ENCODE measurements around the gene SLC43A3.
"Not testable (repeated sequence)": the region's sequence is repeated elsewhere in the genome, so short reads cannot be mapped to it uniquely, and the experiment has no call there.

The SLC43A3 gene

DNA sequence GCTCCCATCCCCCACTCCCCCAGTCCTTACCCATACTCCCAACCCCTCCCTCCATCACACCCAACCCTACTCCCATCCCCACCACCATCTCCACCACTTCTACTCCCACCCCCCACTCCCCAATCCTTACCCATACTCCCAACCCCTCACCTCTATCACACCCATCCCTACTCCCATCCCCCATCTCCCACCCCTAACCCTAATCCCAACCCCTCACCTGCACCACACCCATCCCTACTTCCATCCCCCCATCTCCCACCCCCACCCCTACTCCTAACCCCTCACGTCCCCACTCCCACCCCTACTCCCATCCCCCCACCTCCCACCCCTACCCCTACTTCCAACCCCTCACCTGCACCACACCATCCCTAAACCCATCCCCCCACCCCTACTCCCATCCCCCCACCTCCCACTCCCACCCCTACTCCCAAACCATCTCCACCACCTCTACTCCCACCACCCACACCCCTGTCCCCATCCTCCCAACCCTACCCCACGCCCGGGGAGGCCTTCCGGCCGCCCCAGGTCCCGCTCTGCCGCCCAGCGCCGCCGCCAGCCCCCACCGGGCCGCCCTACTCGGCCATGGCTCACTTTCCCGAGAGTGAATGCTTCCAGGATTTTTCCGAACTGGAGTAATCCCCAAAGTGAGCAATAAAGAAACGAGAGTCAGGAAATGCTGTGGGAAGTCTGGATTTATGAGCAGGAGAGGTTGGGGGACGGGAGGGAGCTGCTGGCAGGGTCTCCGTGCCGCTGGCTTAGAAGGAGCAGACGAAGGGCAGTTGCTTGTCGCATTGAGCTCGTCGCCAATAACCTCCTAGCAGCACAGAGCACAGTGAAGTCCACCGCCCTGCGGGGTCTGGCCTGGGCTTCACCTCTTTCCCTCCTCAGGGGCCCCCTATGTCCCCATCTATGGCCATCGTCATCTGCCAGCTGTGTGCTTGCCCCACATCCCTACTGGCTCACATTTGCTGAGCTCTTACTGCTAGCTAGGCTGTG, 50.5 kb downstream of the SLC43A3 start:
- DNase-seq: no peak

DNA sequence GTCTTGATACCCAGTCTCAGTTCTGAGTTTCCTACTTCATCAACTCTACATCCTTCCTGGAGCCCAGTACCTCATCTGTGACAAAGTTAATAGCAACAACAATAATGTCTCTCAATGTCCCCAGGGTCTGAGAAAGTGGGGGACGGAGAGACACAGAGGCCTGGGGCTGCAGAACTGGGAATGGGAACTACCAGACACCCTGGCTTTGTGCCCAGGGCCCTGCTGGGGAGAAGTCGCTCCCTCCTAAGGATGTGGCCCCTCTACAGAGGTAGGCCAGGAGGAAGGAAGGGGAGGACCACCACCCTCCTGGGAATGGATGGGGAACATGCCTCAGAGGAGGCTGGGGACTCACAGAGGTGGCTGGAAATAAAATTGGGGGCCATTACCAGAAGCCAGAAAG, 51.4 kb downstream of the SLC43A3 start:
- no peak for DNase-seq

DNA sequence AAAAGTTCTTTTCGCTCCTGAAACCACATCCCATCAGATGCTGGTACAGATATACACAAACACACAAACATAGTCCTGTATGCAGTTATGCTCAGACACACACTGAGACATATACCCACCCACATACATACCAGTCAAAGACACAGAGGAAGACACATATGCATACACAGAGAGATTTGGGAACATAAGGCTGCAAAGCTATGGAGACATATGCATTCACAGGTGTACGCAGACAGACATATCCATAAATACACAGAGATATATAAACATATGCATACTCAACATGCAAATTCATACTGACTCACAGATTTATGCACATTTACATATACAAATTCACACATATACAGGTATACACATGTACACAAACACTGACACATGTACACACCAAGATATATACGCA, 52.0 kb downstream of the SLC43A3 start:
- no peak for DNase-seq

DNA sequence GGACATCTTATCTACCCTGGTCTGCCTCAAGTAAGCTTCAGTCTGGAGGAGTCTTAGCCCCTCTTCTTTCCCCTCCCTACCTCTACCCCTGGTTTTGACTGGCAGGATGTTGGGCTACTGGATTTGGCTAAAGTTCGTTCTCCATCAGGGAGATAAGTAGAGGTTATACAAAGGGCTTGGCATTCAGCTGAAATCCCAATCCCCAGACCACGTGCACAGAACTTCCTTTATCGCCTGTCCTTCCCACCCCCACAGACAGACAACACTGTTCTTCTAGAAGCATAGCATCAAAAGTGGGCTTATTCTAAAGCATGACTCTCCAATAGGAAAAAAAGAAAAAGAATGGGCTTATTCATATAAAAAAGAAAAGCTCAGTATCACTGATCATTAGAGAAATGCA, 53.8 kb downstream of the SLC43A3 start:
- no peak for DNase-seq

DNA sequence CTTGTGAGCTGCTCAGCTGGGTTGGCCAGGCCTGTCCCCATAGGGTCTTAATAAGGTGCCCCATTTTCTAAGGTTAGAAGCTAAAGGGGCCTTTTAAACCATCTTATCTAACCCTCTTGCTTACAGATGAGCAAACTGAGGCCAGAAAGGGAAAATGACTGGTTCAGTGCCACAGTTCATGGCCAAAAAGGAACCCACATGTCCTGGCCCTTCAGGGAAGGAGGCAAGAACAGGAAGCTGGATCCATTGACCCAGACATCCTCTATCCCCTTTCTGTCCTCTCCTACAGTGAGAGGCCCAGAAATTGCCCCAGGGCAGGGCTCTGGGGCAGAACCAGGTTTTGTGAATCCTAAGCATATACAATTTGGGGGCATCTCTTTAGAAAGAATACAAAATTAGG, 56.0 kb downstream of the SLC43A3 start:
- DNase-seq: no peak

DNA sequence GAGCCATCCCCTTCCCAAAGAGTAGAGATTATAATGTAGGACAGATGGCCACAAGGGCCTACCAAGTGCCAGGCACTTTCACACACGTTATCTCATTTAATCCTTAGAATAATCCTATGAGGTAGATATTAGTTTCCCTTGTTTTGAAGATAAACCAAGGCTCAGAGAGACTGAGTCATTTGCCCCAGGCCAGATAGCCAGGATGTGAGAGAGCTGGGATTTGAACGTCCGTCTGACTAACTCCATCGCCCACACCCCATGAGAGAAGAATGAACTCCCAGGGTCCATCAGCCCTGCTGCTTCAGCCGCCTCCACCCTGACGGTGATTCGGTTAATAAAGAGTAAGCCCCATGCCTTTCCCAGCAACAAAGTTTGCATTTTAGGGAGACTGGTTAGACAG, 56.7 kb downstream of the SLC43A3 start:
- DNase-seq: no peak

DNA sequence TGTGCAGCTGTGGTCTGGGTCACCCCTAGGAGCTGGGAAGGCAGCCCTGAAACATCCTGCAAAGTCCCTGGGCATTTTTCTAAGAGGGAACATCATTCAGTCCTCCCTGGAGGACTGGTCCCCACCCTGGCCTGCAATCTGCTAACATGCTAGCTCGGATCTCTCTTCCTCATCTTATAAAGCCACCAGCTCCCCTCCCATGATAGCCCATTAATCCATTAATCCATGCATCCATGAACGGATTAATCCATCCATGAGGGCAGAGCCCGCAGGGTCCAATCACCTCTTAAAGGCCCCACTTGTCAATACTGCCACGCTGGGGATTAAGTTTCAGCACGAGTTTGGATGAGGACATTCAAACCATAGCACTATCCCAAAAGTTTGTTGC, 58.1 kb downstream of the SLC43A3 start:
- no peak for DNase-seq

DNA sequence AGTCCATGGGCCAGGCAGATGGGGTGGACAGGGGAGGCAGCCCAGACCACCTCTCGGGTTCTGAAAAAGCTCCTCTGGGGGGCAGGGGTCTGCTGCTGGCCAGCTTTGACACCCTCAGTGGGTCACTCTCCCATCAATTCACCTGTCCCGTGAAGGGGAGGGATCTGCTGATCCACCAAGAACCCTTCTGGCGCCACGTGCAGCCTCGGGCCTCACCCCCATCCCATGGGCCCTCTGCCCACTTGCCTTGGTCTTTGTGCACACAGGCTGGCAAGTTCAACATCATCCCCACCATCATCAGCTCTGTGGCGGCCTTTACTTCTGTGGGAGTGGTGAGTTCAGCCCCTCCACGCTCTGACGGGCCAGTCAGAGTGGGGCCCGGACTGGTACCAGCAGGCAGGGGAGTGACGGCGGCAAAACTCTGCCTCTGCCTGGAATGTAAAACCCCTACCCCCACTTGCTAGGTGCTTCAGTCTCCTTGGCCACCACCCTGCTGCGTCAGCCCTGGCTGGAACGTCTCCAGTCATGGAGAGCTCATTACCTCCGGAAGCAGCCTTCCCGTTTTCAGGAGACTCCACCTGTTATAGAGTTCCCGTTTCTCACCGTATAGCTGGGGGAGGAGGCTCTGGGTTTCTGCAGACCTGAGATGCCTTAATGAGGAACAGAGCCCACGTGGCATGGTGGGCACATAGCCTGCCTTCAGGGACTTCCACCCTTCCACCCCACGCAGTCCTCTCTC, 58.6 kb downstream of the SLC43A3 start:
- no peak for DNase-seq

DNA sequence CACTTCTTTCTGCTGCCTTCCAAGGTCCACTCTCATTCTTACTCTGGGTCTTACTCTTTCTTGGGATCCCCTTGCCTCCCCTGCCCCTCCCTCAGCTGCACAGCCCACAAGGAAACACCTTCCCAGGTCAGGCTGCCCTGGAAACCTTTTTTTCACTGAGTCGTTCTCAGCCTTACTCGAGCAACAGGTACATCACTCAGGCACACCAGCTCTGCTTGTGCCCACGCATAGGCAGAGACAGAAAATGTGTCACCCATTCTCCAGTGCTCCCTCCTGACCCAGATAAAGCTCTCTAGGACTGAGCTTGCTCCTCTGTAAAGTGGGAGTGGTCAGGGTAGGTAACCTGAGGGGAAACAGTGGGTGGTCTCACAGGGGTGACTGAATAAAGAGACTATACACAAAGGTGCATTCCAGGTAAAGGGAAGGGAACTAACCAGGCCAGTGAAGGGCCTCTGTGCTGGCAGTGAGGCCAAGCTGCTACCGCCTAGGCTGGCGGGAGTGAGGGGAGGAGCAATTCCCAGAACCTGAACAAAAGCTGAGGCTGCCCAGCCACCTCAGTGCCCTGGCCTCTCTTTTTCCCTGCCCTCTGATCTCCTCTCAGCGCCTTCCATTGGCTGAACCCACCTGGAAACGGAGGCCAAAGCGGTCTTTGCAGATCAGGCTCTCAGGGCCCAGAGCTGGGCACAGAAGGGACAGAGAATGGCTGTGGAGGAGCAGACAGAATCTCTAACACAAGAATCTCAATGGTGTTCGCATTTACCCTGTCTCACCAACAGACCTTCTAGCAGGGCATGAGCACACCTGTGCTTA, 61.9 kb downstream of the SLC43A3 start:
- DNase-seq: no peak

DNA sequence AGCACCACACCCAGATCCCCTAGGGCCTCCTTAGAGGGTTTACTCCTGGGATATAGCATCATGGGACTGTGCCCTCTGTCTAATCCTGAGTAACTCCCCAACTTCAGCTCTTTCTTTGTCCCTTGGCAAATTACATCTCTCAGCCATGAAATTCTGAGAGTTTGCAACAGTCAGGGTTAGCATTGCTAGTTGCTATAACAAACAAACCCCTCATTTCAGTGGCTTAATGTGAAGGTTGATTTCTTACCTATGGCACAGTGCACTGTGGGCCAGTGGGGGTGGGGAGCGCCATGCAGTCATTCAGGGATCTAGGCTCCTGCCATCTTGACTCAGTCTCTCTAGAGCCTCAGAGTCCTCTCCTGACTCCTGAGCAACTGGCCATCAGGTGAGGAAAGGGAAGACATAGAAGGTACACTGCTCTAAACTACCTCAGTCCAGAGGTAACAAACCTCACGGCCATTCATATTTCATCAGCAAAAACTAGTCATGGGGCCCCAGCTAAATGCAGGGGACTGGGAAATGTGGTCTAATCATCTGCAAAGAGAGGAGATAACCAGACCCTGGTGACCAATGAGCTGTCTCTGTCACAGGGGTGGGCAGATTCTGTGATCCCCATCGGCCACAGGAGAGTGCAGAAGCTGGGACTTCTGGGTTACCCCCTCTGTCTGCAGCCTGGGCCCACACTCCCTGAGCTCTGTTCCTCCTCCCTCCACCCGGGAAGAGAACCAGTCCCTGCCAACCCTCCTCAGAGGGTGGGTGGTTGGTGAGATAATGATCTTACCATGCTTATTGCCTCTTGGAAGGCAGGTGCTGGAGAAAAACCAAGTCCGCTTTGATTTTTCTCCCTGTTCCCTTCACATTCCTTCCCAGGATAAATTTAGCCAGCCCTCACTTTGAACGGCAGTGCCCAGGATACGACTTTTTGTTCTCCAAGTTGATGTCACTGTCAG, 63.5 kb downstream of the SLC43A3 start:
- DNase-seq: no peak

DNA sequence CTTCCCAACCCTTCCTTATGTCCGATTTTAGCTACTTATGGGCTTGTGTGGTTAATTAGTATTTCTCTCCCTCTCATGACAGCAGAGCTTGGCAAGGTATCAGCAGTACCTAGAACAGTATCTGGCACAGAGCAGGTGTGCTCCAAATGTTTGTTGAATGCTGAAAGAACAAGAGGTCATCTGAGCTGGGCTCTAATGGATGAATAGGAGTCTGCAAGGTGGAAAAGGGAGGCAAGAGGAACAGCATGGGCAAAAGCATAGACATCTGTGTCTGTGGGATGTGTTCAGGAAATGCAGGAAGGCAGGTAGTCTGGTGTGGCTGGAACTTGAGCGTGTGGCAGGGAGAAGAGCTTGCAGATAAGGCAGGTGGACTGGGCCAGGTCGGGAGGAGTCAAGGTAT, 65.0 kb downstream of the SLC43A3 start:
- DNase-seq: no peak

DNA sequence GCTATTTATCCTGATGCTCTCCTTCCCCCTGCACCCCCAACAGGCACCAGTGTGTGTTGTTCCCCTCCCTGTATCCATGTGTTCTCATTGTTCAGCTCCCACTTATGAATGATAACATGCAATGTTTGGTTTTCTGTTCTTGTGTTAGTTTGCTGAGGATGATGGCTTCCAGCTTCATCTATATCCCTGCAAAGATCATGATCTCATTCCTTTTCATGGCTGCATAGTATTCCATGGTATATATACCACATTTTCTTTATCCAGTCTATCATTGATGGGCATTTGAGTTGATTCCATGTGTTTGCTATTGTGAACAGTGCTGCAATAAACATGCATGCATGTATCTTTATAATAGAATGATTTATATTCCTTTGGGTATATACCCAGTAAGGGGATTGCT, 65.5 kb downstream of the SLC43A3 start:
- not testable (repeated sequence) for DNase-seq

DNA sequence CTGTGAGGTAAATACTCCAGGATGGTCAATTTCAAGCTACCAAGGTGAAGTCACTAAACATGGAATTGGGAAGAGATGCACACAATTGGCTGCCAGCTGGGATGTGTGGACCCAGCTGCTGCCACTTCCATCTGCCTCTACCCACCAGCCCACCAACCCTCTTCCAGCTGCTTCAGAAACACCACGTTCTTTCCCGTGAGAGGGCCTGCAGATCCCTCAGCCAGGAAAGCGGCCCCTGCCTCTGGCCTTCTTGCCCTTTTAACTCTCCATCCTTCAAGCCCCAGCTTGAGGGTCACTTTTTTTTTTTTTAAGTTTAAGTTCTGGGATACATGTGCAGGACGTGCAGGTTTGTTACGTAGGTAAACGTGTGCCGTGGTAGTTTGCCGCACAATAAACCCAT, 65.9 kb downstream of the SLC43A3 start:
- DNase-seq: no peak

DNA sequence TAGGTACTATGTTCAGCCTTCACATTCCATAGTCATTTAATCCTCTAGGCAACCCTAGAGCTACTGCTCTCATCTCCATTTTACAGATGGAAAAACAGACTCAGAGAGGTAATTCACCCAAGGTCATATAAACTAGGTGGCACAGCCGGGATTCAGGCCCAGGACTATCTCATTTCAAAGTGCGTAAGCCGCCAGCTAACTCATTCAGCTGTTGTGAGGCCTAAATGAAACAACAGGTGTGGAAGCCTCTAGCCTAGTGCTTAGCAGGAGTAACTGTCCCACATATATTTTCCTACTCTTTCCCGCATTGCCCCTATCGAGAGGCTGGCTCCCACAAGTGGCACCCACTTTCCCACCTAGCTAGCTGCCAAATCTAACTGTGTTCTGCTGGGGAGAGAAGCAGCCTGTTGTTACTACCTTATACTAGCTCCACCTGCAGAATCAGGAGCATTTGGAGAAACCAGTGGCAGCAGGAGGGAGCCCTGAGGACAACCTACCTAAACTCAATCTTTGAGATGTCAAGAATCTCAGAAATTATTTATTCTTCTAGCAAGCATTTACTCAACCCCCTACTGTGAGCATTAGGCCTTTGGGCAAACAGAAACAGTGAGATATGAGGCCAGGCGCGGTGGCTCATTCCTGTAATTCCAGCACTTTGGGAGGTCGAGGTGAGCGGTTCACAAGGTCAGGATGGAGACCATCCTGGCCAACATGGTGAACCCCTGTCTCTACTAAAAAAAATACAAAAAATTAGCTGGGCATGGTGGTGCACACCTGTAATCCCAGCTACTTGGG, 66.8 kb downstream of the SLC43A3 start:
- no peak for DNase-seq

DNA sequence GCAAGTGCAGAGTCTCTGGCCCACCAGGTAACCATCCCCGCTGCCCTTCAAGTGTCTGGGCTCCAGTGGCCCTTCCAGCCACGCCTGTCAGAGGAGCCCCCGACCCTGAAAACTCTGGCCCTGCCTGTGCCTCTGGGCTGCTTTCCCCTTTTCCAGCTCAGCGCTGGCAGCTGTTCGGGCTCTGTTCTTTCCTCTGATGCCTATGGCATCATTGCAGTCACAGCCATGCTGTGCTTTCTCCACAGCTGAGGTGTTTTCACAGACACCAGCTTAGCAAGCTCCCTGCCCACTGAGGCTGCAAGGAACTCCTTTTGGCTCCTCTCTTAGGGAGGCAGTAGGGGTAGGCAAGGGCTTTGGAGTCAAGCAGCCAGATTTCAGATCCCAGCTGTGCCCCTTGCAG, 67.5 kb downstream of the SLC43A3 start:
- no peak for DNase-seq

DNA sequence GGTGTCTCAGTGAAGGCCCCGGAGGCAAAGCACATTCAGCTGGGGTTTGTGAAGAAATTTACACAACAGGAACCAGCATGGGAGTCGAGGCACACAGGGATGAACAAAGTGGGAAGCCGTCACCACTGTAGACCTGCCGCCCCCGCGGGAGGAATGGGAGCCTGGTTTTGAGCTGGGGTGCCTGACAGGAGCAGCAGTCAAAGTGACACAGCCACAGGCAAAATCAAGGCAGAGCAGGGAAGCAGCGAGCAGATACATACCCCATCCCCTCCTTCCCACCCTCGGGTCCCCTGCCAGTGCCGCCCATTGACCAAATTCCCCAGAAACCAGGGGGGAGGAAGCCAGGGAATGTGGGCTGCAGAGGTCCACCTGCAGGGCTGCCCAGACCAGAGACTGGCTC, 67.9 kb downstream of the SLC43A3 start:
- no peak for DNase-seq

DNA sequence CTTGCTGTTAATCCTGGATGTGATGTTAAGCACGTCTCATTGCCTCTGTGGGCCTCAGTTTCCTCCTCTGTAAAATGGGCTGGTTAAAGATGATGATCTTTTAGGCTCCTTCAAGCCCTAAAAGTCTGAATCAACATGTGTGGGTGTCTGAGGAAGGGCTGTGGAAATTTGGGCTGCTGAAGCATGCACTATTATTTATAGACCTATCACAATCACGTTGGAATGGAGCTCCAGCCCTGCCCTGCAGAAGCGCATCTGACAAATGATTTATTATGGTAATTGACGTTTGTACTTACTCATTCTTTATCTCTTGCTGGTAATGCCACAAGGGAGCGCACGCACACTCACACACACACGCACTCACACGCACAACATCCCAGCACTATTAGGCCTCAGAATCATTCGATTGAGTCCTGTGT, 68.4 kb downstream of the SLC43A3 start:
- no peak for DNase-seq

DNA sequence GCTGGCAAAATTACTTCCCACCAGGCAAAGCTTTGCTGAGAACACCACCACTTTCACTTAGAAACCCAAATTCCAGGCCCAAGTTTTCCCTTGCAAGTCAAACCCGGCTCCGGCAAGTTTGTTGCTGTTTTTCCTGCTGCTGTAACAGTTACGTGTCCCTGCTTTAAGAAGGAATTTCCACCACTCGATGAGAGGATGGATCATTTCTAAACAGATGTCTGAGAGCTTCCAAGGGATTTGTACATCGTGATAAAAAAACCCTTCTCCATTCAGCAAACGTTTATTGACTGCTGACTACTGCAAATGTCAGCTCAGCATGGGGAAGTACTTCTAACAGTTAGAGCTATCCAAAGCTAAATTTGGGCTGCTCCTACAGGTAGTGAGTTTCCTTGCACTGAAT, 69.1 kb downstream of the SLC43A3 start:
- DNase-seq: no peak

DNA sequence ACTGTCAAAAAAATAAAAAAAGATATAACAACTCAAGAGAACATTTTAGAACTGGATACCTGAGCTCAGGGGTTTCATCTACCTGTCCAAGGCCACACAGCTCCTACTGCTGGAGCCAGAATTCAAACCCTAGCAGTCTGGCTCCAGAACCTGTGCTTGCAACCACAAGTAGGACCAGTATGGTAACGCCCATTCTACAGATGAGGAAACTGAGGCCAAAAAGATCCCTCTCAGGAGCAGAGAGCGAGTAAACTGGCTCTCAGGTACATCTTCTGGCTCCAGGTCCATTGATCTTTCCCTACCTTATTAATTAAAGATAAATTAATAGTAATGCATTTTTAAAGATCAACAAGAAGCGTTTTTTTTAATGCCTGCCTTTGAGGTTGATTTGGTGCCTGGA, 69.6 kb downstream of the SLC43A3 start:
- DNase-seq: no peak
